ENCODE results near the gene PALLD. TPM values are rescaled to one million over a fixed set of nuclear protein-coding genes. Genes with fewer than 3 reads are reported as not detected.

PALLD gene
- total and polyA plus RNA-seq, 2 of the 13 experiments (the other 11 are each of a cell fraction or from before 2014, with no cell fraction given), result 0.50 to 1.5 TPM

DNA sequence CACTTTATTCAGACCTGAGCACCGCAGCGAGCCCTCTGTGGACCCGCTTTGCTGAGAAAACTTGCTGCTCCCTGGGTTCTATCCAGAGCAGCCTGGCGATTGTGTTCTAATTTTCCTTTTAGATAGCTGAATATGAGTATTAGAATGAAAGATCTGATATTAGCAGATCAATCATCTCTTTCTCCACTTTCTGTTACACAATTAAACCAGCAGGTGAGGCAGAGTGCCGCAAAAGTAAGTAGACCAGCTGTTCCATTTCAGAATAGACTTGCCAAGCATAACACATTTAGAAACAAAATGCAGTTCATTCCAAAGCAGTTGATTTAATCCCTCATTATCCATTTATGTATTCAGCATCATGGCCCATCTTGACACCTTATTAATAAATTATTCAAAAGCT, 58.6 kb downstream of the PALLD start (continued):
- TF ChIP-seq MXD1 (CRISPR knock-in tag; IDR thresholded peaks at IDR 0.05), result no peak
- TF ChIP-seq, protein P1, sequence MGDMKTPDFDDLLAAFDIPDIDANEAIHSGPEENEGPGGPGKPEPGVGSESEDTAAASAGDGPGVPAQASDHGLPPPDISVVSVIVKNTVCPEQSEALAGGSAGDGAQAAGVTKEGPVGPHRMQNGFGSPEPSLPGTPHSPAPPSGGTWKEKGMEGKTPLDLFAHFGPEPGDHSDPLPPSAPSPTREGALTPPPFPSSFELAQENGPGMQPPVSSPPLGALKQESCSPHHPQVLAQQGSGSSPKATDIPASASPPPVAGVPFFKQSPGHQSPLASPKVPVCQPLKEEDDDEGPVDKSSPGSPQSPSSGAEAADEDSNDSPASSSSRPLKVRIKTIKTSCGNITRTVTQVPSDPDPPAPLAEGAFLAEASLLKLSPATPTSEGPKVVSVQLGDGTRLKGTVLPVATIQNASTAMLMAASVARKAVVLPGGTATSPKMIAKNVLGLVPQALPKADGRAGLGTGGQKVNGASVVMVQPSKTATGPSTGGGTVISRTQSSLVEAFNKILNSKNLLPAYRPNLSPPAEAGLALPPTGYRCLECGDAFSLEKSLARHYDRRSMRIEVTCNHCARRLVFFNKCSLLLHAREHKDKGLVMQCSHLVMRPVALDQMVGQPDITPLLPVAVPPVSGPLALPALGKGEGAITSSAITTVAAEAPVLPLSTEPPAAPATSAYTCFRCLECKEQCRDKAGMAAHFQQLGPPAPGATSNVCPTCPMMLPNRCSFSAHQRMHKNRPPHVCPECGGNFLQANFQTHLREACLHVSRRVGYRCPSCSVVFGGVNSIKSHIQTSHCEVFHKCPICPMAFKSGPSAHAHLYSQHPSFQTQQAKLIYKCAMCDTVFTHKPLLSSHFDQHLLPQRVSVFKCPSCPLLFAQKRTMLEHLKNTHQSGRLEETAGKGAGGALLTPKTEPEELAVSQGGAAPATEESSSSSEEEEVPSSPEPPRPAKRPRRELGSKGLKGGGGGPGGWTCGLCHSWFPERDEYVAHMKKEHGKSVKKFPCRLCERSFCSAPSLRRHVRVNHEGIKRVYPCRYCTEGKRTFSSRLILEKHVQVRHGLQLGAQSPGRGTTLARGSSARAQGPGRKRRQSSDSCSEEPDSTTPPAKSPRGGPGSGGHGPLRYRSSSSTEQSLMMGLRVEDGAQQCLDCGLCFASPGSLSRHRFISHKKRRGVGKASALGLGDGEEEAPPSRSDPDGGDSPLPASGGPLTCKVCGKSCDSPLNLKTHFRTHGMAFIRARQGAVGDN (CRISPR knock-in tag; IDR thresholded peaks at IDR 0.05), result no peak
- TF ChIP-seq ZNF891 (CRISPR knock-in tag; IDR thresholded peaks at IDR 0.05), result no peak
- no peak for TF ChIP-seq ZNF841 (CRISPR knock-in tag; IDR thresholded peaks at IDR 0.05; ENCODE audit: borderline replicate concordance)
- no peak for TF ChIP-seq CCDC6 (CRISPR knock-in tag; IDR thresholded peaks at IDR 0.05)
- no peak for TF ChIP-seq SIN3A (IDR thresholded peaks at IDR 0.05; ENCODE audit: borderline replicate concordance, low read depth, low read length)
- TF ChIP-seq GLI4 (CRISPR knock-in tag; IDR thresholded peaks at IDR 0.05; ENCODE audit: borderline replicate concordance), result no peak
- TF ChIP-seq, protein P2, sequence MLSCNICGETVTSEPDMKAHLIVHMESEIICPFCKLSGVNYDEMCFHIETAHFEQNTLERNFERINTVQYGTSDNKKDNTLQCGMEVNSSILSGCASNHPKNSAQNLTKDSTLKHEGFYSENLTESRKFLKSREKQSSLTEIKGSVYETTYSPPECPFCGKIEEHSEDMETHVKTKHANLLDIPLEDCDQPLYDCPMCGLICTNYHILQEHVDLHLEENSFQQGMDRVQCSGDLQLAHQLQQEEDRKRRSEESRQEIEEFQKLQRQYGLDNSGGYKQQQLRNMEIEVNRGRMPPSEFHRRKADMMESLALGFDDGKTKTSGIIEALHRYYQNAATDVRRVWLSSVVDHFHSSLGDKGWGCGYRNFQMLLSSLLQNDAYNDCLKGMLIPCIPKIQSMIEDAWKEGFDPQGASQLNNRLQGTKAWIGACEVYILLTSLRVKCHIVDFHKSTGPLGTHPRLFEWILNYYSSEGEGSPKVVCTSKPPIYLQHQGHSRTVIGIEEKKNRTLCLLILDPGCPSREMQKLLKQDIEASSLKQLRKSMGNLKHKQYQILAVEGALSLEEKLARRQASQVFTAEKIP (CRISPR knock-in tag; IDR thresholded peaks at IDR 0.05; ENCODE audit: borderline replicate concordance), result no peak
- no peak for TF ChIP-seq CENPT (CRISPR knock-in tag; IDR thresholded peaks at IDR 0.05; ENCODE audit: low read depth)
- no peak for TF ChIP-seq ZNF44 (CRISPR knock-in tag; IDR thresholded peaks at IDR 0.05)
